CD4-positive, alpha-beta memory T cell (primary cell): ENCODE results near the gene GRIK4. TPM values are rescaled to one million over a fixed set of nuclear protein-coding genes. Genes with fewer than 3 reads are reported as not detected.

Source experiments
- CTCF ChIA-PET: fragments of 350-600 bp; sonication (Branson Sonifier 250); formaldehyde crosslinking; loops from one replicate; lab custom pipeline; 2021; ENCODE audit warnings: inconsistent platforms; ENCODE audit not compliant: partially characterized antibody; lab: Charles Lee
- POLR2A ChIA-PET: fragments of 350-600 bp; sonication (Branson Sonifier 250); formaldehyde crosslinking; loops from one replicate; lab custom pipeline; 2021; ENCODE audit not compliant: partially characterized antibody; lab: Charles Lee
- DNase-seq, 5 donors: peaks; one replicate each; pipeline versions ENCODE4 v3.0.0 to v3.0.0-alpha.2; 2020 to 2022; ENCODE audit warnings: mixed read lengths in 1 of 5
- H3K27ac ChIP-seq: one replicate; pipeline ENCODE4 v1.7.0; 2013; ENCODE audit warnings: low read depth, low read length
- H3K27me3 ChIP-seq: 2 replicates; pipeline ENCODE4 v1.7.0; 2013; ENCODE audit warnings: mild to moderate bottlenecking, low read length, moderate library complexity; ENCODE audit not compliant: insufficient read depth
- H3K36me3 ChIP-seq: 2 replicates; pipeline ENCODE4 v1.7.0; 2013; ENCODE audit warnings: mild to moderate bottlenecking, low read length, moderate library complexity; ENCODE audit not compliant: insufficient read depth
- H3K4me1 ChIP-seq: 2 replicates; pipeline ENCODE4 v1.7.0; 2013; ENCODE audit warnings: mild to moderate bottlenecking, low read length, moderate library complexity; ENCODE audit not compliant: insufficient read depth
- H3K4me3 ChIP-seq, 2 donors: one replicate each; pipeline ENCODE4 v1.7.0; 2013; ENCODE audit warnings: low read length in 2 of 2, mild to moderate bottlenecking in 1 of 2
- H3K9me3 ChIP-seq, 2 donors: one replicate each; pipeline ENCODE4 v1.7.0; 2013; ENCODE audit warnings: low read length in 2 of 2, control low read depth in 1 of 2; ENCODE audit not compliant: control insufficient read depth in 1 of 2
- H3K27ac Mint-ChIP-seq, 7 donors: one replicate each; pipeline ENCODE4 v1.8.0; 2020 to 2021; ENCODE audit warnings: mixed read lengths in 7 of 7, mild to moderate bottlenecking in 6 of 7, inconsistent platforms in 3 of 7, moderate library complexity in 3 of 7
- H3K27me3 Mint-ChIP-seq, 2 donors: one replicate each; pipeline ENCODE4 v1.8.0; 2020 to 2021; ENCODE audit warnings: mixed read lengths in 2 of 2
- H3K36me3 Mint-ChIP-seq, 2 donors: one replicate each; pipeline ENCODE4 v1.8.0; 2020 to 2021; ENCODE audit warnings: mixed read lengths in 2 of 2, inconsistent platforms in 1 of 2, mild to moderate bottlenecking in 1 of 2
- H3K4me1 Mint-ChIP-seq, 4 donors: one replicate each; pipeline ENCODE4 v1.8.0; 2020 to 2021; ENCODE audit warnings: mixed read lengths in 4 of 4, mild to moderate bottlenecking in 1 of 4
- H3K4me3 Mint-ChIP-seq, 8 donors: one replicate each; pipeline ENCODE4 v1.8.0; 2020 to 2021; ENCODE audit warnings: mixed read lengths in 8 of 8, mild to moderate bottlenecking in 7 of 8, moderate library complexity in 6 of 8, inconsistent platforms in 3 of 8
- H3K9me3 Mint-ChIP-seq, 8 donors: one replicate each; pipeline ENCODE4 v1.8.0; 2020 to 2021; ENCODE audit warnings: mixed read lengths in 8 of 8, mild to moderate bottlenecking in 5 of 8, inconsistent platforms in 3 of 8, moderate library complexity in 1 of 8
- intact Hi-C: fragments of 100-400 bp; cut with micrococcal nuclease; formaldehyde crosslinking; loops from one replicate; pipeline ENCODE4 v1.15.1; 2023
- polyA plus RNA-seq, 2 donors: library from polyadenylated mRNA; unstranded; fragments of 300-500 nt; fragmentation: Illumina TruSeq; gene quantifications; one replicate each; pipeline ENCODE4 v1.2.3, GENCODE V29; 2021
- total RNA-seq, 2 experiments: library from RNA; stranded (reverse); gene quantifications; one replicate each; pipeline ENCODE4 v1.2.3, GENCODE V29; 2021

GRIK4 gene
- total and polyA plus RNA-seq, 4 experiments from 2014 or later, result 0.06 TPM; not detected in 3

GRCh38 chr11:120940160-120940848 lies 428.8 kb downstream of the GRIK4 start:
- H3K4me1 Mint-ChIP-seq, result no peaks in the 10 kb centered on the region
- H3K27me3 ChIP-seq, result no peaks in the 10 kb centered on the region
- H3K4me3 ChIP-seq, result no peak overlapping the region
- H3K27ac ChIP-seq, result no peak overlapping the region
- H3K9me3 Mint-ChIP-seq, result peaks cover 0 to 12% (median 9%) of the 10 kb centered on the region in 8 donors
- no peaks in the 10 kb centered on the region for H3K9me3 ChIP-seq
- H3K4me1 ChIP-seq, result no peaks in the 10 kb centered on the region
- intact Hi-C loops, result no loop called here
- H3K4me3 Mint-ChIP-seq, result no peak overlapping the region
- H3K27me3 Mint-ChIP-seq, result peaks cover 13 to 18% of the 10 kb centered on the region in 2 donors
- ChIA-PET CTCF (no interaction called here), POLR2A (no interaction called here)
- H3K36me3 Mint-ChIP-seq, result no peaks in the 10 kb centered on the region
- no peak overlapping the region for H3K27ac Mint-ChIP-seq
- DNase-seq, result no peak
- H3K36me3 ChIP-seq, result no peaks in the 10 kb centered on the region

DNA sequence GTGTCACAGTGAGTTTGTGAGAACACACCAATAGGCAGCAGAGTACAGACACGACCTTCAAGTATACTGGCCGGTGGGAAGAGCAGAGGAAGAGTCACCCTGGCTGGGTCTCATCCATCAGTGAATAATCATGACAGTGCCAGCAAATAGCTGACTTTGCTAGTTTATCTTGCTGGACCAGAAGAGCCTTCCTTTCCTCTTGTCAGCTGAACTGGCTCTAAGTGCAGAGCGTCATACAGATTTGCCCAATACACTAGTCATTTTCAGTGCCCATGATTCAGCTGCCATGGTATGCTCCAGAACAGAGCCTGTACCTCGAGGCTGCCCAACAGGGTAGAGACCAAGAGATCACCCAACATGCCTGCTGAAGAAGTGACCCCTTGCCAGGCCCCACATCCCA lies 429.5 kb downstream of the GRIK4 start:
- H3K36me3 Mint-ChIP-seq, result no peaks in the 10 kb centered on the region

GRCh38 chr11:120942701-120943100 lies 431.2 kb downstream of the GRIK4 start:
- Histone ChIP-seq H3K4me3 (no peak overlapping the region), H3K36me3 (no peaks in the 10 kb centered on the region), H3K4me1 (no peaks in the 10 kb centered on the region), H3K27me3 (no peaks in the 10 kb centered on the region), H3K9me3 (no peaks in the 10 kb centered on the region), H3K27ac (no peak overlapping the region)
- Mint-ChIP-seq H3K4me1 (no peaks in the 10 kb centered on the region), H3K27me3 (peaks cover 15% of the 10 kb centered on the region in 2 donors), H3K27ac (no peak overlapping the region), H3K36me3 (no peaks in the 10 kb centered on the region), H3K4me3 (no peak overlapping the region), H3K9me3 (peaks cover 0 to 16% (median 11%) of the 10 kb centered on the region in 8 donors)
- intact Hi-C loops, result no loop called here
- no peak for DNase-seq
- ChIA-PET POLR2A (no interaction called here), CTCF (no interaction called here)

More for the DNA sequence above, 429.5 kb downstream of the GRIK4 start:
- peaks cover 0 to 16% (median 11%) of the 10 kb centered on the region in 8 donors for H3K9me3 Mint-ChIP-seq
- no peak for DNase-seq
- Histone ChIP-seq H3K27ac (no peak overlapping the region), H3K9me3 (no peaks in the 10 kb centered on the region), H3K4me3 (no peak overlapping the region), H3K36me3 (no peaks in the 10 kb centered on the region), H3K4me1 (no peaks in the 10 kb centered on the region), H3K27me3 (no peaks in the 10 kb centered on the region)
- H3K27ac Mint-ChIP-seq, result no peak overlapping the region
- no peaks in the 10 kb centered on the region for H3K4me1 Mint-ChIP-seq
- H3K4me3 Mint-ChIP-seq, result no peak overlapping the region
- H3K27me3 Mint-ChIP-seq, result peaks cover 13 to 17% of the 10 kb centered on the region in 2 donors
- CTCF ChIA-PET, result no interaction called here
- intact Hi-C loops, result no loop called here
- POLR2A ChIA-PET, result no interaction called here

GRCh38 chr11:120945042-120945441 lies 433.5 kb downstream of the GRIK4 start:
- Mint-ChIP-seq H3K9me3 (peaks cover 0 to 16% (median 11%) of the 10 kb centered on the region in 8 donors), H3K4me3 (no peak overlapping the region), H3K36me3 (no peaks in the 10 kb centered on the region), H3K27ac (no peak overlapping the region), H3K27me3 (peaks cover 14 to 15% of the 10 kb centered on the region in 2 donors), H3K4me1 (no peaks in the 10 kb centered on the region)
- no peaks in the 10 kb centered on the region for H3K36me3 ChIP-seq
- no peak for DNase-seq
- no peak overlapping the region for H3K4me3 ChIP-seq
- ChIA-PET CTCF (no interaction called here), POLR2A (no interaction called here)
- H3K27me3 ChIP-seq, result no peaks in the 10 kb centered on the region
- no peak overlapping the region for H3K27ac ChIP-seq
- no peaks in the 10 kb centered on the region for H3K9me3 ChIP-seq
- intact Hi-C loops, result no loop called here
- no peaks in the 10 kb centered on the region for H3K4me1 ChIP-seq

GRCh38 chr11:120950880-120951279 lies 439.3 kb downstream of the GRIK4 start:
- H3K27me3 Mint-ChIP-seq, result peaks cover 11 to 17% of the 10 kb centered on the region in 2 donors
- ChIA-PET POLR2A (no interaction called here), CTCF (interaction anchor here (1.6 to 1.8 kb wide), 2 partner anchors 21 to 23 kb away, joined by 4 to 5 read pairs; no protein-coding TSS in a partner anchor)

DNA sequence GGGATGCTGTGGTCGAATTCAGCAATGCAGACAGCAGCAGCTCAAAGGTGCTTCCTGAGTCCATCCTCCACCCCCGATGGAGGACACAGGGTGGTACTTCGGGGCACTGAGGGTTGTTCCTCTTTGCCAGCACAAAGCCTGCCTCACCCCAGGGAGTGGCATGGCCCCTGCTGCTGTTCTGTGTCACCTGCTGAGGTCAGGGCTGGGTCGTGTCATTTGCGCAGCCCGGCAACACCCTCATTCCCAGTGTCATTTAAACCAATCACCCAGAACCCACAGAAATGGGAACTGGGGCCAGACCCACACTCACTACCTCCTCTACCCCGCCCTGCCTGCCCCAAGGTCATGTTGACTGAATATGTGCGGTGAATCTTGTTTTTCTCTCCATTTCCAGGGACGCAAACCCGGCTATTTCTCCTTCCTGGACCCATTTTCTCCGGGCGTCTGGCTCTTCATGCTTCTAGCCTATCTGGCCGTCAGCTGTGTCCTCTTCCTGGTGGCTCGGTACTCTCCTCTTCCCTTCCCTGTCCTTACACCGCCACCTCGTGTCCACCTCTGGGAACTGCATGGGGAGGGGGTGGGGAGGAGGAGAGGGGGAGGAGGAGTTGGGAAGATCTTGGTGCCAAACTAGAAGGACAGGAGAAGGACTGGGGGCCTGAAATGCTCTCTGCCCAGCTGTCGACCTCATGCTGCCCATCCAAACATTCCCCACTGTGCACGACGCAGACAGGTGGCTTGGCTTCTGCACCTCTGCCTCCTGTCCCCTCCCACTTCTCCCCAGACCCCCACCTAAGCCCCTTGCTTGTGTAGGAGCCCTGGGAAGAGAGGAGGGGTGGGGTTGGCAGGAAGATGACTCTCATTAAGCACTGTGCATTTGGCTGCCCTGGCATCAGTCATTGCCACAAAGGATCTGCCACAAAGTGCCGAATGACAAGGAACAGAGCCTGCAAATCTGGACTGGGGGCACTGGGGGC lies 441.2 kb downstream of the GRIK4 start:
- peak overlapping the region; percentile 63 to 81 (median 76) for H3K4me3 Mint-ChIP-seq
- peak overlapping the region in 3 of 7 donors; percentile 47 to 82 (median 79) for H3K27ac Mint-ChIP-seq
- POLR2A ChIA-PET, result no interaction called here
- Histone ChIP-seq H3K4me3 (no peak overlapping the region), H3K27me3 (peaks cover 5% of the 10 kb centered on the region), H3K9me3 (no peaks in the 10 kb centered on the region), H3K36me3 (no peaks in the 10 kb centered on the region), H3K27ac (no peak overlapping the region), H3K4me1 (peaks cover 13% of the 10 kb centered on the region)
- no peaks in the 10 kb centered on the region for H3K36me3 Mint-ChIP-seq
- peak; percentile 31 to 46 (median 33) for DNase-seq
- peaks cover 9 to 14% of the 10 kb centered on the region in 2 donors for H3K27me3 Mint-ChIP-seq
- H3K4me1 Mint-ChIP-seq, result peaks cover 10 to 21% (median 12%) of the 10 kb centered on the region in 4 donors
- intact Hi-C loops, result loop anchor here (1.0 to 2.0 kb wide), 2 partner anchors 25 to 618 kb away; no protein-coding TSS in a partner anchor
- CTCF ChIA-PET, result interaction anchor here (1.0 to 1.6 kb wide), 2 partner anchors 23 to 25 kb away, joined by 3 to 4 read pairs; no protein-coding TSS in a partner anchor
- H3K9me3 Mint-ChIP-seq, result no peaks in the 10 kb centered on the region

More at GRCh38 chr11:120950880-120951279, 439.3 kb downstream of the GRIK4 start:
- H3K4me1 Mint-ChIP-seq, result peaks cover 2 to 9% (median 4%) of the 10 kb centered on the region in 4 donors
- intact Hi-C loops, result no loop called here
- Histone ChIP-seq H3K4me1 (no peaks in the 10 kb centered on the region), H3K4me3 (no peak overlapping the region), H3K27ac (no peak overlapping the region), H3K27me3 (peaks cover 5% of the 10 kb centered on the region), H3K36me3 (no peaks in the 10 kb centered on the region), H3K9me3 (no peaks in the 10 kb centered on the region)
- no peak for DNase-seq
- H3K36me3 Mint-ChIP-seq, result no peaks in the 10 kb centered on the region
- H3K9me3 Mint-ChIP-seq, result peaks cover 0 to under 1% (median 0%) of the 10 kb centered on the region in 8 donors
- no peak overlapping the region for H3K27ac Mint-ChIP-seq
- no peak overlapping the region for H3K4me3 Mint-ChIP-seq

- ChIA-PET POLR2A (no interaction called here), CTCF (interaction anchor here (1.1 to 1.6 kb wide), 2 partner anchors 7 to 269 kb away, joined by 3 to 4 read pairs; no protein-coding TSS in a partner anchor)
- Histone ChIP-seq H3K36me3 (no peaks in the 10 kb centered on the region), H3K4me3 (no peak overlapping the region), H3K4me1 (peaks cover 14% of the 10 kb centered on the region), H3K27ac (no peak overlapping the region), H3K27me3 (peaks cover 5% of the 10 kb centered on the region), H3K9me3 (no peaks in the 10 kb centered on the region)
- Mint-ChIP-seq H3K36me3 (no peaks in the 10 kb centered on the region), H3K4me3 (no peak overlapping the region), H3K9me3 (no peaks in the 10 kb centered on the region), H3K4me1 (peaks cover 10 to 21% (median 13%) of the 10 kb centered on the region in 4 donors), H3K27me3 (peaks cover 2 to 5% of the 10 kb centered on the region in 2 donors), H3K27ac (no peak overlapping the region)
- intact Hi-C loops, result no loop called here
- DNase-seq, result no peak
Observed at GRCh38 chr11:120954381-120954780, 442.8 kb downstream of the GRIK4 start.
